ENCODE measurements around the gene ANKRD12. TPM values are rescaled to one million over a fixed set of nuclear protein-coding genes. Genes with fewer than 3 reads are reported as not detected.

ANKRD12 gene
- total and polyA plus RNA-seq, 4 donors, result 10.2 to 108 (median 50.0) TPM

DNA sequence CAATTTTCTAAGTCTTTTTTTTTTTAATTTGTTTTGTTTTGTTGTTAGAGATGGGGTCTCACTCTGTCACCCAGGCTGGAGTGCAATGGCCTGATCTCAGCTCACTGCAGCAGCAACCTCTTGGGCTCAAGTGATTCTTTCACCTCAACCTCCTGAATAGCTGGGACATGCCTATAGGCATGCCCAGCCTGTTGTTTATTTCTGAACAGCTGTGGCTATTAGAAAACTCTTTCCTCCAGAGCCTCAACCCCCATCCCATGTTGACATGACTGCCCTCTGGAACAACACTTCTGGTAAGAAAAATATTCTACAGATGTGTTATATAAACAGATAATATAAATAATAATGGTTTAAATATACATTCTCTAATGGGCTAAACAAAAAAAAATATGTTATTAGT is 153.6 kb downstream of the ANKRD12 start:
- no peak overlapping the region for H3K9ac ChIP-seq (ENCODE audit: insufficient read depth in 1 of 2, low read length in 2 of 2)
- peaks cover 0 to 10% (median 6%) of the 10 kb centered on the region in 4 donors for H3K9me3 ChIP-seq (ENCODE audit: control insufficient read depth in 4 of 4, insufficient read depth in 3 of 4, low read length in 3 of 4)
- H3K27ac ChIP-seq (ENCODE audit: low read depth in 1 of 2, low read length in 1 of 2), result no peak overlapping the region
- no peaks in the 10 kb centered on the region for H3K36me3 ChIP-seq (ENCODE audit: control insufficient read depth in 4 of 4, insufficient read depth in 4 of 4, low read length in 4 of 4)
- ATAC-seq (ENCODE audit: insufficient read depth, low FRiP score) (no peak), DNase-seq (peak; percentile 63 to 85 (median 82))
- H3K27me3 ChIP-seq (ENCODE audit: control insufficient read depth in 3 of 3, insufficient read depth in 3 of 3, low read length in 2 of 3), result no peaks in the 10 kb centered on the region
- TF ChIP-seq, protein P1, sequence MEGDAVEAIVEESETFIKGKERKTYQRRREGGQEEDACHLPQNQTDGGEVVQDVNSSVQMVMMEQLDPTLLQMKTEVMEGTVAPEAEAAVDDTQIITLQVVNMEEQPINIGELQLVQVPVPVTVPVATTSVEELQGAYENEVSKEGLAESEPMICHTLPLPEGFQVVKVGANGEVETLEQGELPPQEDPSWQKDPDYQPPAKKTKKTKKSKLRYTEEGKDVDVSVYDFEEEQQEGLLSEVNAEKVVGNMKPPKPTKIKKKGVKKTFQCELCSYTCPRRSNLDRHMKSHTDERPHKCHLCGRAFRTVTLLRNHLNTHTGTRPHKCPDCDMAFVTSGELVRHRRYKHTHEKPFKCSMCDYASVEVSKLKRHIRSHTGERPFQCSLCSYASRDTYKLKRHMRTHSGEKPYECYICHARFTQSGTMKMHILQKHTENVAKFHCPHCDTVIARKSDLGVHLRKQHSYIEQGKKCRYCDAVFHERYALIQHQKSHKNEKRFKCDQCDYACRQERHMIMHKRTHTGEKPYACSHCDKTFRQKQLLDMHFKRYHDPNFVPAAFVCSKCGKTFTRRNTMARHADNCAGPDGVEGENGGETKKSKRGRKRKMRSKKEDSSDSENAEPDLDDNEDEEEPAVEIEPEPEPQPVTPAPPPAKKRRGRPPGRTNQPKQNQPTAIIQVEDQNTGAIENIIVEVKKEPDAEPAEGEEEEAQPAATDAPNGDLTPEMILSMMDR (IDR thresholded peaks at IDR 0.05; ENCODE audit: control extremely low read depth, extremely low read depth), result no peak
- peaks cover 0 to 3% (median 0%) of the 10 kb centered on the region in 5 donors for H3K4me1 ChIP-seq (ENCODE audit: control insufficient read depth in 5 of 5, insufficient read depth in 5 of 5, low read length in 5 of 5)
- H3K4me3 ChIP-seq, result no peak overlapping the region

DNA sequence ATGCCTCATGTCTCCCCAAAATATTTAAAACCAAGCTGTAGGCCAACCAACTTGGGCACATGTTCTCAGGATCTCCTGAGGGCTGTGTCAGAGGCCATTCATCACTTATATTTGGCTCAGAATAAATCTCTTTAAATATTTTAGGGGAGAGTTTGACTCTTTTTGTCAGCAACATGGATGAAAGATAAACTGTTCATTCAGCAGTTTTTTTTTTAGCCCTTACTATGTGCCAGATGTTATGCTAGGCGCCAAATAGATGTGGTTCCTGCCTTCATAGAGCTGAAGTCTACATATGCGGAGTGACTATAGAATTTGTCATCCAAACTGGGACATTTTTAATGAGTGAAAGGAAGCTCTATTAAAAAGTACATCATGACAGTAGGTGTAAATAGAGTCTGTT is 155.5 kb downstream of the ANKRD12 start:
- peaks cover 0 to under 1% (median 0%) of the 10 kb centered on the region in 5 donors for H3K4me1 ChIP-seq (ENCODE audit: control insufficient read depth in 5 of 5, insufficient read depth in 5 of 5, low read length in 5 of 5)
- H3K36me3 ChIP-seq (ENCODE audit: control insufficient read depth in 4 of 4, insufficient read depth in 4 of 4, low read length in 4 of 4), result no peaks in the 10 kb centered on the region
- DNase-seq, result no peak
- H3K4me3 ChIP-seq, result no peak overlapping the region
- H3K27ac ChIP-seq (ENCODE audit: low read depth in 1 of 2, low read length in 1 of 2), result no peak overlapping the region
- no peak for ATAC-seq (ENCODE audit: insufficient read depth, low FRiP score)
- TF ChIP-seq, protein P1 (IDR thresholded peaks at IDR 0.05; ENCODE audit: control extremely low read depth, extremely low read depth), result no peak
- H3K9me3 ChIP-seq (ENCODE audit: control insufficient read depth in 4 of 4, insufficient read depth in 3 of 4, low read length in 3 of 4), result peaks cover 0 to 14% (median 6%) of the 10 kb centered on the region in 4 donors
- WGBS, 2 donors, result 94 to 97% methylated on average over 2 of the region's 2 CpGs
- H3K9ac ChIP-seq (ENCODE audit: insufficient read depth in 1 of 2, low read length in 2 of 2), result no peak overlapping the region
- H3K27me3 ChIP-seq (ENCODE audit: control insufficient read depth in 3 of 3, insufficient read depth in 3 of 3, low read length in 2 of 3), result no peaks in the 10 kb centered on the region

DNA sequence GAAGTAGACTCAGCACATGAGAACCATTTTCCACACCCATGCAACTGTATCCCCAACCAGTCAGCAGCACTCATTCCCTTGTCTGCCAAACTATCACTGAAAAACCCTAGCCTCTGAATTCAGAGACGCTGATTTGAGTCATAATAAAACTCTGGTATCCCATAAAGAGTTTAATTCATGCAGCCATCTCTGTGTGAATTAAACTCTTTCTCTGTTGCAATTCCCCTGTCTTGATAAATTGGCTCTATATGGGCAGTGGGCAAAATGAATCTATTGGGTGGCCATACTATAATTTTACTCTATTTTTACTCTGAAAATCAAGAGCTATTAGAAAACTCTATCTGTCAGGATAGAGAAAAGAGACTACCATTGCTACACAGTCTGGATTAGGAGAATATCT is 157.4 kb downstream of the ANKRD12 start:
- Histone ChIP-seq H3K4me1 (ENCODE audit: control insufficient read depth in 5 of 5, insufficient read depth in 5 of 5, low read length in 5 of 5) (no peaks in the 10 kb centered on the region), H3K4me3 (no peak overlapping the region), H3K27me3 (ENCODE audit: control insufficient read depth in 3 of 3, insufficient read depth in 3 of 3, low read length in 2 of 3) (no peaks in the 10 kb centered on the region), H3K9me3 (ENCODE audit: control insufficient read depth in 4 of 4, insufficient read depth in 3 of 4, low read length in 3 of 4) (peaks cover 0 to 17% (median 6%) of the 10 kb centered on the region in 4 donors), H3K36me3 (ENCODE audit: control insufficient read depth in 4 of 4, insufficient read depth in 4 of 4, low read length in 4 of 4) (no peaks in the 10 kb centered on the region), H3K9ac (ENCODE audit: insufficient read depth in 1 of 2, low read length in 2 of 2) (no peak overlapping the region), H3K27ac (ENCODE audit: low read depth in 1 of 2, low read length in 1 of 2) (no peak overlapping the region)
- TF ChIP-seq, protein P1 (IDR thresholded peaks at IDR 0.05; ENCODE audit: control extremely low read depth, extremely low read depth), result no peak
- WGBS, 2 donors, result 89 to 94% methylated on average over 1 of the region's 1 CpG
- no peak for ATAC-seq (ENCODE audit: insufficient read depth, low FRiP score)
- no peak for DNase-seq
